ENCODE measurements around the gene PRUNE2. TPM values are rescaled to one million over a fixed set of nuclear protein-coding genes. Genes with fewer than 3 reads are reported as not detected.

PRUNE2 gene
- total and polyA plus RNA-seq, 2 of the 8 experiments (the other 6 are each of a cell fraction or from before 2014, with no cell fraction given) = 5.5 to 13.3 TPM

Small RNAs within 50 kb of the gene (small RNA-seq; reads per million reads assigned to genes)
- not detected for gene AL359314.1 (ENCODE audit: insufficient read depth)

Other genes with a start within 250 kb of the PRUNE2 start
- not detected in 2 replicates for gene PCA3, start 141.7 kb downstream of the PRUNE2 start, total RNA-seq (2021; fragmentation: NEBNext Ultra II Directional; extraction: Animal tissue kit (Norgen Biotek cat#: 25700))
- not detected in 2 replicates for gene PCA3, start 141.7 kb downstream of the PRUNE2 start, polyA plus RNA-seq (2011; rRNA removed)
- gene FOXB2, start 113.5 kb upstream of the PRUNE2 start, total RNA-seq (2021; fragmentation: NEBNext Ultra II Directional; extraction: Animal tissue kit (Norgen Biotek cat#: 25700)) = 0.22 and 0.25 TPM in 2 replicates
- 0.15 and 0.30 TPM in 2 replicates for gene FOXB2, start 113.5 kb upstream of the PRUNE2 start, polyA plus RNA-seq (2011; rRNA removed)

Measured in H1 (cell line).